ENCODE data around the gene ASAP2. TPM values are rescaled to one million over a fixed set of nuclear protein-coding genes. Genes with fewer than 3 reads are reported as not detected.

ASAP2 gene
- polyA plus RNA-seq, 1 experiment, result 30.0 TPM

Other genes with a start within 250 kb of the ASAP2 start
- 59.2 and 75.2 TPM in 2 replicates for gene MBOAT2, start 203.1 kb upstream of the ASAP2 start, polyA plus RNA-seq (2011; rRNA removed)
- gene ITGB1BP1, start 216.7 kb downstream of the ASAP2 start, polyA plus RNA-seq (2011; rRNA removed), result 167 and 212 TPM in 2 replicates
- gene CPSF3, start 216.8 kb downstream of the ASAP2 start, polyA plus RNA-seq (2011; rRNA removed), result 40.2 and 48.6 TPM in 2 replicates